ENCODE results near the gene GLS2.
"Not testable (repeated sequence)": the region's sequence is repeated elsewhere in the genome, so short reads cannot be mapped to it uniquely, and the experiment has no call there.

- not testable (repeated sequence) for TF ChIP-seq STAT1 (IDR thresholded peaks at IDR 0.05; ENCODE audit: unreplicated experiment); EZH2 (IDR thresholded peaks at IDR 0.05; ENCODE audit: low read depth, unreplicated experiment); CREB1 (CRISPR knock-in tag; IDR thresholded peaks at IDR 0.05; ENCODE audit: low read depth); POLR2AphosphoS5 (IDR thresholded peaks at IDR 0.05; ENCODE audit: low read depth); EZH2phosphoT487 (IDR thresholded peaks at IDR 0.05; ENCODE audit: unreplicated experiment); REST (IDR thresholded peaks at IDR 0.05; ENCODE audit: unreplicated experiment)
- TF ChIP-seq, protein P1, sequence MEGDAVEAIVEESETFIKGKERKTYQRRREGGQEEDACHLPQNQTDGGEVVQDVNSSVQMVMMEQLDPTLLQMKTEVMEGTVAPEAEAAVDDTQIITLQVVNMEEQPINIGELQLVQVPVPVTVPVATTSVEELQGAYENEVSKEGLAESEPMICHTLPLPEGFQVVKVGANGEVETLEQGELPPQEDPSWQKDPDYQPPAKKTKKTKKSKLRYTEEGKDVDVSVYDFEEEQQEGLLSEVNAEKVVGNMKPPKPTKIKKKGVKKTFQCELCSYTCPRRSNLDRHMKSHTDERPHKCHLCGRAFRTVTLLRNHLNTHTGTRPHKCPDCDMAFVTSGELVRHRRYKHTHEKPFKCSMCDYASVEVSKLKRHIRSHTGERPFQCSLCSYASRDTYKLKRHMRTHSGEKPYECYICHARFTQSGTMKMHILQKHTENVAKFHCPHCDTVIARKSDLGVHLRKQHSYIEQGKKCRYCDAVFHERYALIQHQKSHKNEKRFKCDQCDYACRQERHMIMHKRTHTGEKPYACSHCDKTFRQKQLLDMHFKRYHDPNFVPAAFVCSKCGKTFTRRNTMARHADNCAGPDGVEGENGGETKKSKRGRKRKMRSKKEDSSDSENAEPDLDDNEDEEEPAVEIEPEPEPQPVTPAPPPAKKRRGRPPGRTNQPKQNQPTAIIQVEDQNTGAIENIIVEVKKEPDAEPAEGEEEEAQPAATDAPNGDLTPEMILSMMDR (conservative IDR thresholded peaks at IDR 0.05; ENCODE audit: low read depth in 2 of 2), result peak; percentile 20 to 62; a peak in 3 of 4 replicates
Observed at GRCh38 chr12:56496704-56497103, 8.7 kb upstream of the GLS2 start.
